GM12878 (cell line): ENCODE data around the gene AIFM3. TPM values are rescaled to one million over a fixed set of nuclear protein-coding genes. Genes with fewer than 3 reads are reported as not detected.
A peak's percentile ranks its signal among the peaks of the same experiment; 100 is the strongest.

Experiments used
- ATAC-seq: fragments of 200-7000 bp; cut with Tn5 transposase; 3 replicates; pipeline ENCODE4 v1.9.1; 2020; ENCODE audit warnings: mild to moderate bottlenecking, moderate library complexity
- BruUV-seq: library from RNA; stranded (reverse); fragments of 400-500 nt; replicated peaks from 2 replicates; lab custom pipeline; 2021; lab: Mats Ljungman, UMichigan
- CTCF ChIA-PET: fragments of 300-600 bp; sonication (Branson Sonifier 250); formaldehyde crosslinking; extraction: SDS; loops from one replicate; lab custom pipeline; 2021; ENCODE audit warnings: inconsistent platforms; lab: Yijun Ruan, JAX
- POLR2A ChIA-PET: fragments of 350-600 bp; formaldehyde crosslinking; extraction: SDS; loops from one replicate; lab custom pipeline; 2021; ENCODE audit warnings: inconsistent platforms; lab: Charles Lee
- RAD21 ChIA-PET: fragments of 300-600 bp; sonication (Branson Sonifier 250); formaldehyde crosslinking; loops from one replicate; lab custom pipeline; 2023; ENCODE audit warnings: antibody characterized with exemption; ENCODE audit not compliant: unreplicated experiment; lab: Charles Lee
- SMC1A ChIA-PET: fragments of 300-600 bp; sonication (Branson Sonifier 250); formaldehyde crosslinking; loops from one replicate; lab custom pipeline; 2023; ENCODE audit not compliant: unreplicated experiment, uncharacterized antibody; lab: Charles Lee
- DNase-seq: peaks from one replicate; pipeline ENCODE4 v3.0.0-alpha.2; 2011; ENCODE audit warnings: low read depth, low spot score
- FAIRE-seq: peaks from 3 replicates; lab custom pipeline; 2011; peaks lifted over from hg19 to GRCh38; lab: Jason Lieb, UNC
- H2AFZ ChIP-seq: 2 replicates; pipeline ENCODE4 v1.6.0; 2011; ENCODE audit warnings: low read depth, low read length, control low read depth; ENCODE audit not compliant: control insufficient read depth
- H3K27ac ChIP-seq: 2 replicates; pipeline ENCODE4 v1.5.1; 2011; ENCODE audit warnings: control low read depth; ENCODE audit not compliant: control insufficient read depth, insufficient read depth
- H3K27me3 ChIP-seq, 2 experiments: replicated peaks in 1 of 2; 2 replicates each; pipeline versions ENCODE4 v1.6.0 to v1.6.1; 2011; ENCODE audit warnings: low read length in 1 of 2; ENCODE audit not compliant: control insufficient read depth in 2 of 2, insufficient read depth in 2 of 2
- H3K36me3 ChIP-seq, 2 experiments: 2 replicates each; pipeline ENCODE4 v1.5.1; 2011; ENCODE audit warnings: low read length in 1 of 2; ENCODE audit not compliant: control insufficient read depth in 2 of 2, insufficient read depth in 2 of 2
- H3K4me1 ChIP-seq: 2 replicates; pipeline ENCODE4 v1.6.1; 2011; ENCODE audit warnings: mild to moderate bottlenecking, low read length, moderate library complexity, mixed read lengths; ENCODE audit not compliant: control insufficient read depth, insufficient read depth
- H3K4me2 ChIP-seq: 2 replicates; pipeline ENCODE4 v1.6.0; 2011; ENCODE audit warnings: control low read depth; ENCODE audit not compliant: control insufficient read depth, insufficient read depth
- H3K4me3 ChIP-seq: fragments of 200-600 bp; sonication (generic); 2 replicates; pipeline ENCODE4 v1.5.1; 2016
- H3K79me2 ChIP-seq: 2 replicates; pipeline ENCODE4 v1.6.0; 2011; ENCODE audit warnings: low read length; ENCODE audit not compliant: control insufficient read depth, insufficient read depth
- H3K9ac ChIP-seq: 2 replicates; pipeline ENCODE4 v1.8.0; 2011; ENCODE audit warnings: low read length, control low read depth, mixed read lengths; ENCODE audit not compliant: control insufficient read depth, insufficient read depth
- H3K9me3 ChIP-seq: replicated peaks from 3 replicates; pipeline ENCODE4 v1.5.1; 2011; ENCODE audit warnings: mild to moderate bottlenecking, low read length; ENCODE audit not compliant: control insufficient read depth, insufficient read depth
- H4K20me1 ChIP-seq: 2 replicates; pipeline ENCODE4 v1.6.0; 2011; ENCODE audit not compliant: control insufficient read depth, insufficient read depth
- DPF2 ChIP-seq: fragments of 450-650 bp; IDR thresholded peaks from 2 replicates; pipeline ENCODE4 v1.6.1; 2017; ENCODE audit warnings: mild to moderate bottlenecking
- ESRRA ChIP-seq: IDR thresholded peaks from 2 replicates; pipeline ENCODE4 v1.6.1; 2012; ENCODE audit warnings: mild to moderate bottlenecking, low read length, improper control_type of control experiment
- HCFC1 ChIP-seq: fragments of 150-350 bp; IDR thresholded peaks from 2 replicates; pipeline ENCODE4 v1.6.1; 2014; ENCODE audit warnings: low read length
- MYB ChIP-seq: fragments of 150-350 bp; IDR thresholded peaks from 2 replicates; pipeline ENCODE4 v1.6.1; 2014; ENCODE audit warnings: mild to moderate bottlenecking, low read depth, low read length, borderline replicate concordance
- NRF1 ChIP-seq: conservative IDR thresholded peaks from 2 replicates; pipeline ENCODE4 v1.6.1; 2011; ENCODE audit warnings: mild to moderate bottlenecking, low read depth, low read length, improper control_type of control experiment
- PAX5 ChIP-seq: IDR thresholded peaks from 2 replicates; pipeline ENCODE4 v1.6.1; 2011; ENCODE audit warnings: low read depth, low read length, borderline replicate concordance
- SUPT20H ChIP-seq: IDR thresholded peaks from 2 replicates; pipeline ENCODE4 v1.6.1; 2011; ENCODE audit warnings: low read depth, mild to moderate bottlenecking, low read length, moderate library complexity, borderline replicate concordance; ENCODE audit not compliant: control insufficient read depth
- ZBTB33 ChIP-seq: fragments of 450-650 bp; IDR thresholded peaks from 2 replicates; pipeline ENCODE4 v1.6.1; 2017; ENCODE audit warnings: mild to moderate bottlenecking
- ZNF274 ChIP-seq: IDR thresholded peaks from one replicate; pipeline ENCODE4 v1.8.0; 2011; ENCODE audit not compliant: insufficient read length, insufficient read depth
- WGBS: methylation state at CpG from one replicate; pipeline ENCODE4 v1.1.6; 2016; ENCODE audit warnings: low lambda C conversion rate; ENCODE audit not compliant: insufficient replicate concordance, insufficient coverage; ENCODE audit errors: missing lambda C conversion rate; 5-methylcytosine and 5-hydroxymethylcytosine counted together
- in situ Hi-C: fragments of 300-500 bp; cut with MboI; formaldehyde crosslinking; loops from 9 replicates; pipeline ENCODE4 v1.14.3; 2018; ENCODE audit warnings: mixed read lengths
- intact Hi-C: fragments of 100-400 bp; cut with micrococcal nuclease; formaldehyde crosslinking; loops from one replicate; pipeline ENCODE4 v1.14.2; 2022; ENCODE audit not compliant: unreplicated experiment
- polyA plus RNA-seq, 11 experiments: library from polyadenylated mRNA; depleted of rRNA in 4 of 11; unstranded in 6 of 11; stranded (reverse) in 5 of 11; fragments of >200 nt; fragmentation: Nextera tagmentation in 4 of 11; fragmentation: Illumina TruSeq in 1 of 11; extraction: Ambion mirVana in 4 of 11; extraction: Trizol in 1 of 11; gene quantifications; 1 replicate in 1 of 11; 2 replicates in 10 of 11; pipeline versions ENCODE4 v1.2.1 to v1.2.3, GENCODE V29; 2011 to 2016; ENCODE audit warnings: inconsistent platforms in 2 of 11, missing spikeins in 2 of 11, low read depth in 1 of 11
- total RNA-seq, 4 experiments: library from RNA; depleted of rRNA in 3 of 4; stranded (reverse); fragments of >200 nt in 3 of 4; fragmentation: Illumina TruSeq in 1 of 4; extraction: Trizol in 1 of 4; gene quantifications; 2 replicates each; pipeline versions ENCODE4 v1.2.1 to v1.2.3, GENCODE V29; 2013 to 2021

The AIFM3 gene
- total and polyA plus RNA-seq, 10 of the 15 experiments (the other 5 are each of a cell fraction or from before 2014, with no cell fraction given): 0.06 to 0.34 (median 0.21) TPM; not detected in 6

GRCh38 chr22:20951151-20951931 lies 15.7 kb upstream of the AIFM3 start:
- ATAC-seq (no peak), DNase-seq (no peak), FAIRE-seq (no peak)
- POLR2A ChIA-PET: interaction anchor here (0.6 kb wide), 2 partner anchors 9 to 24 kb away, joined by 3 to 4 read pairs; no protein-coding TSS in a partner anchor
- peaks cover 2% of the 10 kb centered on the region for H4K20me1 ChIP-seq
- H2AFZ ChIP-seq: no peak overlapping the region
- H3K79me2 ChIP-seq: peaks cover 24% of the 10 kb centered on the region
- in situ Hi-C loops: no loop called here
- no peak overlapping the region for H3K4me3 ChIP-seq
- 93% methylated on average over 10 of the region's 10 CpGs for WGBS
- H3K9me3 ChIP-seq: no peaks in the 10 kb centered on the region
- BruUV-seq: TSS peak; percentile 55
- TF ChIP-seq HCFC1 (no peak), ZNF274 (no peak), NRF1 (no peak), PAX5 (no peak), DPF2 (no peak), MYB (no peak), ZBTB33 (no peak), ESRRA (no peak), SUPT20H (no peak)
- intact Hi-C loops: no loop called here
- RAD21 ChIA-PET: interaction anchor here (0.8 kb wide), 1 partner anchor 26 kb away, joined by 3 read pairs; no protein-coding TSS in a partner anchor
- H3K9ac ChIP-seq: no peak overlapping the region
- no peaks in the 10 kb centered on the region for H3K4me1 ChIP-seq
- H3K36me3 ChIP-seq: peaks cover 20 to 41% of the 10 kb centered on the region in 2 experiments
- H3K4me2 ChIP-seq: no peak overlapping the region
- no peak overlapping the region for H3K27ac ChIP-seq
- CTCF ChIA-PET: interaction anchor here (1.1 to 1.4 kb wide), 2 partner anchors 9 to 29 kb away, joined by 3 to 6 read pairs; no protein-coding TSS in a partner anchor
- H3K27me3 ChIP-seq: no peaks in the 10 kb centered on the region
- SMC1A ChIA-PET: interaction anchor here (0.9 kb wide), 1 partner anchor 65 kb away, joined by 3 read pairs; no protein-coding TSS in a partner anchor
